IMR-90 (cell line): ENCODE results near the gene THYN1. TPM values are rescaled to one million over a fixed set of nuclear protein-coding genes. Genes with fewer than 3 reads are reported as not detected.

Experiments
- ATAC-seq: fragments of 200-7000 bp; cut with Tn5 transposase; 2 replicates; pipeline ENCODE4 v1.9.1; 2020; ENCODE audit warnings: low read depth, mild to moderate bottlenecking, moderate library complexity
- BruUV-seq: library from RNA; stranded (reverse); fragments of 400-500 nt; replicated peaks from 2 replicates; lab custom pipeline; 2021; lab: Mats Ljungman, UMichigan
- CTCF ChIA-PET: fragments of 300-600 bp; formaldehyde crosslinking; extraction: SDS; loops from one replicate; lab custom pipeline; 2021; ENCODE audit warnings: antibody characterized with exemption; lab: Yijun Ruan, JAX
- POLR2A ChIA-PET: fragments of 300-600 bp; sonication (Branson Sonifier 250); formaldehyde crosslinking; loops from one replicate; lab custom pipeline; 2022; ENCODE audit warnings: antibody characterized with exemption; ENCODE audit not compliant: unreplicated experiment; lab: Charles Lee
- DNase-seq: peaks from one replicate; pipeline ENCODE4 v3.0.0; 2013
- H2AFZ ChIP-seq: replicated peaks from 2 replicates; pipeline ENCODE3; 2013; ENCODE audit warnings: low read length, mild to moderate bottlenecking; ENCODE audit not compliant: poor library complexity
- H2AK5ac ChIP-seq: 2 replicates; pipeline ENCODE4 v1.6.1; 2013; ENCODE audit warnings: low read depth, low read length, inconsistent platforms
- H2AK9ac ChIP-seq: replicated peaks from 2 replicates; pipeline ENCODE3; 2013; ENCODE audit warnings: mild to moderate bottlenecking, low read depth, low read length, moderate library complexity; ENCODE audit not compliant: poor library complexity
- H2BK120ac ChIP-seq: 2 replicates; pipeline ENCODE4 v1.6.1; 2013; ENCODE audit warnings: low read depth, low read length, inconsistent platforms
- H2BK15ac ChIP-seq: 3 replicates; pipeline ENCODE4 v1.6.1; 2013; ENCODE audit warnings: low read depth, low read length, inconsistent platforms
- H2BK20ac ChIP-seq: 2 replicates; pipeline ENCODE4 v1.6.1; 2013; ENCODE audit warnings: low read depth, mild to moderate bottlenecking, inconsistent platforms, low read length, moderate library complexity
- H2BK5ac ChIP-seq: 2 replicates; pipeline ENCODE4 v1.6.1; 2013; ENCODE audit warnings: mild to moderate bottlenecking, low read depth, low read length, inconsistent platforms; ENCODE audit not compliant: poor library complexity, severe bottlenecking
- H3K14ac ChIP-seq: replicated peaks from 2 replicates; pipeline ENCODE4 v1.6.1; 2013; ENCODE audit warnings: low read depth, low read length, inconsistent platforms
- H3K18ac ChIP-seq: 2 replicates; pipeline ENCODE4 v1.6.1; 2013; ENCODE audit warnings: low read depth, low read length, control low read depth
- H3K23ac ChIP-seq: 2 replicates; pipeline ENCODE4 v1.6.1; 2013; ENCODE audit warnings: low read depth, low read length, inconsistent platforms
- H3K27ac ChIP-seq: 2 replicates; pipeline ENCODE4 v1.5.1; 2013; ENCODE audit warnings: mild to moderate bottlenecking, control low read depth, low read length; ENCODE audit not compliant: insufficient read depth
- H3K27me3 ChIP-seq: 2 replicates; pipeline ENCODE4 v1.6.1; 2013; ENCODE audit warnings: low read length; ENCODE audit not compliant: control insufficient read depth, insufficient read depth
- H3K36me3 ChIP-seq: 2 replicates; pipeline ENCODE4 v1.6.1; 2013; ENCODE audit warnings: low read length, mixed read lengths; ENCODE audit not compliant: control insufficient read depth, insufficient read depth
- H3K4ac ChIP-seq: 2 replicates; pipeline ENCODE4 v1.6.1; 2013; ENCODE audit warnings: low read depth, low read length, inconsistent platforms
- H3K4me1 ChIP-seq: 2 replicates; pipeline ENCODE4 v1.6.1; 2013; ENCODE audit warnings: low read length, mixed read lengths; ENCODE audit not compliant: control insufficient read depth, insufficient read depth
- H3K4me2 ChIP-seq: 2 replicates; pipeline ENCODE4 v1.6.1; 2013; ENCODE audit warnings: low read depth, mild to moderate bottlenecking, control low read depth, low read length, moderate library complexity
- H3K4me3 ChIP-seq: 2 replicates; pipeline ENCODE4 v1.5.1; 2013; ENCODE audit warnings: low read depth, mild to moderate bottlenecking, control low read depth, low read length, moderate library complexity; ENCODE audit not compliant: insufficient read depth
- H3K56ac ChIP-seq: 2 replicates; pipeline ENCODE4 v1.6.1; 2013; ENCODE audit warnings: low read length, inconsistent platforms; ENCODE audit not compliant: insufficient read depth; ENCODE audit errors: extremely low read depth
- H3K79me1 ChIP-seq, 2 experiments: 2 replicates each; pipeline ENCODE4 v1.6.1; 2013; ENCODE audit warnings: low read length in 2 of 2, inconsistent platforms in 1 of 2, low read depth in 1 of 2
- H3K9ac ChIP-seq: 2 replicates; pipeline ENCODE4 v1.6.1; 2013; ENCODE audit warnings: low read depth, low read length, control low read depth
- H3K9me1 ChIP-seq: 2 replicates; pipeline ENCODE4 v1.6.1; 2013; ENCODE audit warnings: low read length, inconsistent platforms; ENCODE audit not compliant: insufficient read depth
- H3K9me3 ChIP-seq: 2 replicates; pipeline ENCODE4 v1.6.1; 2013; ENCODE audit warnings: low read length; ENCODE audit not compliant: control insufficient read depth, insufficient read depth
- H4K20me1 ChIP-seq: 2 replicates; pipeline ENCODE4 v1.6.1; 2013; ENCODE audit warnings: low read length, inconsistent platforms; ENCODE audit not compliant: insufficient read depth
- H4K5ac ChIP-seq: 2 replicates; pipeline ENCODE4 v1.6.1; 2013; ENCODE audit warnings: mild to moderate bottlenecking, low read depth, low read length, control low read depth
- H4K8ac ChIP-seq, 2 experiments: 2 replicates each; pipeline ENCODE4 v1.6.1; 2013; ENCODE audit warnings: low read depth in 2 of 2, low read length in 2 of 2, control low read depth in 1 of 2, inconsistent platforms in 1 of 2
- H4K91ac ChIP-seq: 2 replicates; pipeline ENCODE4 v1.6.1; 2013; ENCODE audit warnings: low read depth, low read length, inconsistent platforms; ENCODE audit not compliant: insufficient read depth
- BHLHE40 ChIP-seq: fragments of 150-350 bp; IDR thresholded peaks from 2 replicates; pipeline ENCODE4 v1.6.1; 2016; ENCODE audit warnings: mild to moderate bottlenecking, low read depth, low read length
- CEBPB ChIP-seq: IDR thresholded peaks from 2 replicates; pipeline ENCODE4 v1.6.1; 2012; ENCODE audit warnings: low read depth, low read length, improper control_type of control experiment
- CHD1 ChIP-seq: IDR thresholded peaks from 2 replicates; pipeline ENCODE4 v1.6.1; 2012; ENCODE audit warnings: low read depth, low read length, improper control_type of control experiment
- CTCF ChIP-seq: conservative IDR thresholded peaks from 2 replicates; pipeline ENCODE4 v1.5.1; 2012; ENCODE audit warnings: mild to moderate bottlenecking, low read depth, low read length, improper control_type of control experiment
- FOS ChIP-seq: fragments of 150-350 bp; IDR thresholded peaks from 2 replicates; pipeline ENCODE4 v1.6.1; 2016; ENCODE audit warnings: low read depth, low read length
- MAFK ChIP-seq: IDR thresholded peaks from 2 replicates; pipeline ENCODE4 v1.6.1; 2012; ENCODE audit warnings: low read depth, low read length, improper control_type of control experiment
- MAZ ChIP-seq: IDR thresholded peaks from 2 replicates; pipeline ENCODE4 v1.6.1; 2012; ENCODE audit warnings: low read depth, mild to moderate bottlenecking, low read length, improper control_type of control experiment, moderate library complexity, borderline replicate concordance
- NFE2L2 ChIP-seq: fragments of 150-350 bp; IDR thresholded peaks from 2 replicates; pipeline ENCODE4 v1.6.1; 2016; ENCODE audit warnings: low read depth, mild to moderate bottlenecking, low read length
- POLR2A ChIP-seq: IDR thresholded peaks from 2 replicates; pipeline ENCODE4 v1.6.1; 2012; ENCODE audit warnings: mild to moderate bottlenecking, low read depth, low read length
- SMC3 ChIP-seq: fragments of 150-350 bp; IDR thresholded peaks from 2 replicates; pipeline ENCODE4 v1.6.1; 2016; ENCODE audit warnings: low read depth, mild to moderate bottlenecking, antibody characterized with exemption, low read length, moderate library complexity
- WGBS, 2 experiments: methylation state at CpG; one replicate each; pipeline versions ENCODE4 v1.1.5 to v1.1.7; 2013; ENCODE audit warnings: missing lambda C conversion rate in 2 of 2; ENCODE audit not compliant: insufficient read length in 1 of 2; ENCODE audit errors: extremely low coverage in 2 of 2; 5-methylcytosine and 5-hydroxymethylcytosine counted together
- dilution Hi-C: fragments of 300-500 bp; cut with HindIII; formaldehyde crosslinking; loops from one replicate; pipeline ENCODE4 v1.14.3; 2018; ENCODE audit warnings: low sequenced_read_pairs; ENCODE audit not compliant: unreplicated experiment
- in situ Hi-C: fragments of 300-500 bp; cut with MboI; formaldehyde crosslinking; loops from 3 replicates; pipeline ENCODE4 v1.14.3; 2019; ENCODE audit warnings: low sequenced_read_pairs, inconsistent platforms, mixed read lengths
- intact Hi-C: fragments of 100-400 bp; cut with micrococcal nuclease; formaldehyde crosslinking; loops from 2 replicates; pipeline ENCODE4 v1.10.0; 2022
- polyA plus RNA-seq, 3 experiments: library from polyadenylated mRNA; depleted of rRNA; stranded (reverse); fragments of >200 nt; gene quantifications; 2 replicates each; pipeline ENCODE4 v1.2.3, GENCODE V29; 2012; ENCODE audit warnings: low replicate concordance in 1 of 3
- total RNA-seq: library from RNA; depleted of rRNA; stranded (reverse); fragments of >200 nt; gene quantifications from 2 replicates; pipeline ENCODE4 v1.2.3, GENCODE V29; 2012
- TF ChIP-seq, protein P1 (sequence below): fragments of 150-350 bp; IDR thresholded peaks from 2 replicates; pipeline ENCODE4 v1.6.1; 2017; ENCODE audit warnings: mild to moderate bottlenecking, antibody characterized with exemption, low read length, low read depth
- TF ChIP-seq, protein P2 (sequence below): fragments of 150-350 bp; IDR thresholded peaks from 2 replicates; pipeline ENCODE4 v1.6.1; 2016; ENCODE audit warnings: low read depth, mild to moderate bottlenecking, low read length, moderate library complexity, borderline replicate concordance

The THYN1 gene
- total and polyA plus RNA-seq, 2 of the 4 experiments (the other 2 are of a cell fraction) = 43.1 to 72.1 TPM

GRCh38 chr11:134275188-134275533, 22.0 kb upstream of the THYN1 start:
- H3K4me2 ChIP-seq = no peak overlapping the region
- peaks cover 64% of the 10 kb centered on the region for H3K27me3 ChIP-seq
- dilution Hi-C loops = no loop called here
- ATAC-seq (no peak), DNase-seq (no peak)
- ChIA-PET POLR2A (no interaction called here), CTCF (interaction anchor here (1.8 kb wide), 1 partner anchor 13 kb away, joined by 6 read pairs; no protein-coding TSS in a partner anchor)
- H3K4ac ChIP-seq = no peak overlapping the region
- H3K14ac ChIP-seq = no peak overlapping the region
- no CpG with 5 or more reads among the region's 5 CpGs for WGBS, 2 experiments
- no TSS peak for BruUV-seq
- in situ Hi-C loops = no loop called here
- H4K8ac ChIP-seq = no peak overlapping the region
- H2AFZ ChIP-seq = no peak overlapping the region
- H2BK15ac ChIP-seq = no peak overlapping the region
- H2AK5ac ChIP-seq = no peak overlapping the region
- no peak overlapping the region for H2BK5ac ChIP-seq
- no peak overlapping the region for H3K9ac ChIP-seq
- no peak for TF ChIP-seq MAZ
- TF ChIP-seq SMC3 = no peak
- TF ChIP-seq MAFK = no peak
- no peak for TF ChIP-seq CHD1
- TF ChIP-seq BHLHE40 = no peak
- TF ChIP-seq POLR2A = no peak
- TF ChIP-seq, protein P1, sequence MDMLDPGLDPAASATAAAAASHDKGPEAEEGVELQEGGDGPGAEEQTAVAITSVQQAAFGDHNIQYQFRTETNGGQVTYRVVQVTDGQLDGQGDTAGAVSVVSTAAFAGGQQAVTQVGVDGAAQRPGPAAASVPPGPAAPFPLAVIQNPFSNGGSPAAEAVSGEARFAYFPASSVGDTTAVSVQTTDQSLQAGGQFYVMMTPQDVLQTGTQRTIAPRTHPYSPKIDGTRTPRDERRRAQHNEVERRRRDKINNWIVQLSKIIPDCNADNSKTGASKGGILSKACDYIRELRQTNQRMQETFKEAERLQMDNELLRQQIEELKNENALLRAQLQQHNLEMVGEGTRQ = no peak
- TF ChIP-seq FOS = no peak
- TF ChIP-seq CEBPB = no peak
- TF ChIP-seq, protein P2, sequence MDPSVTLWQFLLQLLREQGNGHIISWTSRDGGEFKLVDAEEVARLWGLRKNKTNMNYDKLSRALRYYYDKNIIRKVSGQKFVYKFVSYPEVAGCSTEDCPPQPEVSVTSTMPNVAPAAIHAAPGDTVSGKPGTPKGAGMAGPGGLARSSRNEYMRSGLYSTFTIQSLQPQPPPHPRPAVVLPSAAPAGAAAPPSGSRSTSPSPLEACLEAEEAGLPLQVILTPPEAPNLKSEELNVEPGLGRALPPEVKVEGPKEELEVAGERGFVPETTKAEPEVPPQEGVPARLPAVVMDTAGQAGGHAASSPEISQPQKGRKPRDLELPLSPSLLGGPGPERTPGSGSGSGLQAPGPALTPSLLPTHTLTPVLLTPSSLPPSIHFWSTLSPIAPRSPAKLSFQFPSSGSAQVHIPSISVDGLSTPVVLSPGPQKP = no peak
- TF ChIP-seq CTCF = no peak
- TF ChIP-seq NFE2L2 = no peak
- H3K56ac ChIP-seq = no peak overlapping the region
- no peak overlapping the region for H4K5ac ChIP-seq
- peaks cover 9% of the 10 kb centered on the region for H3K9me3 ChIP-seq
- H2BK20ac ChIP-seq = no peak overlapping the region
- no peaks in the 10 kb centered on the region for H3K79me1 ChIP-seq
- no peak overlapping the region for H2BK120ac ChIP-seq
- no peaks in the 10 kb centered on the region for H4K20me1 ChIP-seq
- H4K91ac ChIP-seq = no peak overlapping the region
- H3K18ac ChIP-seq = no peak overlapping the region
- H3K4me1 ChIP-seq = peaks cover 1% of the 10 kb centered on the region; the same call in 1 of the 2 replicates
- H3K36me3 ChIP-seq = no peaks in the 10 kb centered on the region
- H3K23ac ChIP-seq = no peak overlapping the region
- intact Hi-C loops = no loop called here
- H3K9me1 ChIP-seq = no peaks in the 10 kb centered on the region
- no peak overlapping the region for H2AK9ac ChIP-seq
- H3K4me3 ChIP-seq = no peak overlapping the region
- no peak overlapping the region for H3K27ac ChIP-seq
